PFSK-1 (cell line): ENCODE data around the gene GALNT9.

Source experiments
- FOXP2 ChIP-seq: optimal IDR thresholded peaks from 2 replicates; pipeline ENCODE3; 2011; ENCODE audit warnings: borderline replicate concordance, control low read depth, inconsistent platforms; ENCODE audit not compliant: insufficient read depth; ENCODE audit errors: extremely low read length, extremely low read depth
- POLR2AphosphoS5 ChIP-seq: IDR thresholded peaks from 2 replicates; pipeline ENCODE4 v1.6.1; 2012; ENCODE audit warnings: low read depth, mild to moderate bottlenecking, control low read depth, low read length, moderate library complexity
- SIN3A ChIP-seq: IDR thresholded peaks from 2 replicates; pipeline ENCODE4 v1.6.1; 2012; ENCODE audit warnings: mild to moderate bottlenecking, low read length, moderate library complexity, borderline replicate concordance; ENCODE audit not compliant: insufficient read depth
- TAF1 ChIP-seq: IDR thresholded peaks from 2 replicates; pipeline ENCODE4 v1.6.1; 2012; ENCODE audit warnings: low read length, control low read depth, borderline replicate concordance; ENCODE audit not compliant: insufficient read depth
- TF ChIP-seq, protein P1 (sequence below), 2 experiments: IDR thresholded peaks; 2 replicates each; pipeline versions ENCODE4 v1.6.1 to v1.8.0; 2011 to 2012; ENCODE audit warnings: low read depth in 2 of 2, low read length in 2 of 2, control low read depth in 1 of 2, inconsistent platforms in 1 of 2, mild to moderate bottlenecking in 1 of 2, moderate library complexity in 1 of 2; ENCODE audit not compliant: insufficient read depth in 1 of 2

DNA sequence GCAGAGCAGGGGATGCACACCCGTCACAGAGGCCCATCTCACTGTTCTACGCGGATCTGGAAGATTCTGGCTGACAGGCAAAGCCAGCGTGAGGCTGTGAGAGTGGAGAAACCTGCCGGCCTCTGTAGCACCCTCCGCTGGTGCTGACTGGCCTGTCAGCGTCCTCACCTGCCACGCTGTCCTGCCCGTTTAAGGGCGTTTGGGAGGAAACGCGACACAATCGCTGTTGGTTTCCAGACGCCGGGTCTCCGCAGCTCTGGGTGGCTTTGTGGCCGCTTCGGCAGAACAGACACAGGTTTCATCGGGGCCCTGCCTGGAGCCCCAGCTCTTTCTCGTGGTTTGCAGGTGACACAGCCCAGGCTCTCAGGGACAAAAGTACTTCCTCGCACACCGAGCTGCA is 114.5 kb downstream of the GALNT9 start:
- TF ChIP-seq, protein P1, sequence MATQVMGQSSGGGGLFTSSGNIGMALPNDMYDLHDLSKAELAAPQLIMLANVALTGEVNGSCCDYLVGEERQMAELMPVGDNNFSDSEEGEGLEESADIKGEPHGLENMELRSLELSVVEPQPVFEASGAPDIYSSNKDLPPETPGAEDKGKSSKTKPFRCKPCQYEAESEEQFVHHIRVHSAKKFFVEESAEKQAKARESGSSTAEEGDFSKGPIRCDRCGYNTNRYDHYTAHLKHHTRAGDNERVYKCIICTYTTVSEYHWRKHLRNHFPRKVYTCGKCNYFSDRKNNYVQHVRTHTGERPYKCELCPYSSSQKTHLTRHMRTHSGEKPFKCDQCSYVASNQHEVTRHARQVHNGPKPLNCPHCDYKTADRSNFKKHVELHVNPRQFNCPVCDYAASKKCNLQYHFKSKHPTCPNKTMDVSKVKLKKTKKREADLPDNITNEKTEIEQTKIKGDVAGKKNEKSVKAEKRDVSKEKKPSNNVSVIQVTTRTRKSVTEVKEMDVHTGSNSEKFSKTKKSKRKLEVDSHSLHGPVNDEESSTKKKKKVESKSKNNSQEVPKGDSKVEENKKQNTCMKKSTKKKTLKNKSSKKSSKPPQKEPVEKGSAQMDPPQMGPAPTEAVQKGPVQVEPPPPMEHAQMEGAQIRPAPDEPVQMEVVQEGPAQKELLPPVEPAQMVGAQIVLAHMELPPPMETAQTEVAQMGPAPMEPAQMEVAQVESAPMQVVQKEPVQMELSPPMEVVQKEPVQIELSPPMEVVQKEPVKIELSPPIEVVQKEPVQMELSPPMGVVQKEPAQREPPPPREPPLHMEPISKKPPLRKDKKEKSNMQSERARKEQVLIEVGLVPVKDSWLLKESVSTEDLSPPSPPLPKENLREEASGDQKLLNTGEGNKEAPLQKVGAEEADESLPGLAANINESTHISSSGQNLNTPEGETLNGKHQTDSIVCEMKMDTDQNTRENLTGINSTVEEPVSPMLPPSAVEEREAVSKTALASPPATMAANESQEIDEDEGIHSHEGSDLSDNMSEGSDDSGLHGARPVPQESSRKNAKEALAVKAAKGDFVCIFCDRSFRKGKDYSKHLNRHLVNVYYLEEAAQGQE (IDR thresholded peaks at IDR 0.05; ENCODE audit: insufficient read depth in 1 of 2, low read depth in 2 of 2, low read length in 2 of 2): no peak
- no peak for TF ChIP-seq POLR2AphosphoS5
- no peak for TF ChIP-seq TAF1
- no peak for TF ChIP-seq SIN3A
- no peak for TF ChIP-seq FOXP2
